Measurements from ENCODE around the gene ACYP2. TPM values are rescaled to one million over a fixed set of nuclear protein-coding genes. Genes with fewer than 3 reads are reported as not detected.

ACYP2 gene
- total RNA-seq, 1 donor from 2014 or later, result 23.4 TPM

DNA sequence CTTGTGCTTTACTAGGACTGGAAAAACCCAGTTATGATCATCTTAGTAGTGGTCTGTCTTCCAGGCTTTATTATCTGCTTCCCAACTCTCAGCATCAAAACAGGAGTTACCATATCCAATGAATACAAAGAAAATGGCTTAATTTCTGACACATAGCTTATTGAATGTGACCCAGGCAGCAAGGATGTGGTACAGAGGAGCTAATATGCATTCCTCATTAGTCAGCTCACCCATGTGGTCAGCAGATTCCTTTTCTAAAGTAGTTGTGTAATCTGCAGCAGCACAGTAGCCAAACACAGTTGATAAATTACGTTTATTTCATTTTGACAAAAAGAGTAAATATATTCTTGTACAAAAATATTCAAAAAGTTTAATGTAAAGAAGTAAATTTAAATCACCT lies 97.0 kb downstream of the ACYP2 start:
- no peak for DNase-seq (ENCODE audit: low spot score)

- no peak for DNase-seq (ENCODE audit: low spot score)
Observed at GRCh38 chr2:54213082-54213481, 97.7 kb downstream of the ACYP2 start.

DNA sequence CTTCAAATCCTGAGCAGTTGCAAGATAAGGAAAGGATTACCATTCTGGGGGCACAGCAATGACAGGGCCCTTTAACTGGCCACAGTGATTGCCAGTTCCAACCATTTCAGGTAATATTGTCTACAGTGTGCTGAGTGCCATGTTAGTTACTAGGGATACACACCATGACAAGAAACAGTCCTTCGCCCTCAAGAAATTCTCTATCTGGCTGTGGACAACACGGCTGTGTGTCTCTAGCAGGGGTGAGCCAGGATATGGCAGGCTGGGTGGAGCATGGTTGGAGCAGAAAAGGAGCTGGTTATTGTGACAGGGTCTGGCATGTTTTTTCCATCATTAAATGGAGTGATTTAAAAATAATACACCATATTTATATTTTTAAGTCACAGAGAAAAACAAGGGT lies 109.6 kb downstream of the ACYP2 start:
- no peak for DNase-seq (ENCODE audit: low spot score)

DNA sequence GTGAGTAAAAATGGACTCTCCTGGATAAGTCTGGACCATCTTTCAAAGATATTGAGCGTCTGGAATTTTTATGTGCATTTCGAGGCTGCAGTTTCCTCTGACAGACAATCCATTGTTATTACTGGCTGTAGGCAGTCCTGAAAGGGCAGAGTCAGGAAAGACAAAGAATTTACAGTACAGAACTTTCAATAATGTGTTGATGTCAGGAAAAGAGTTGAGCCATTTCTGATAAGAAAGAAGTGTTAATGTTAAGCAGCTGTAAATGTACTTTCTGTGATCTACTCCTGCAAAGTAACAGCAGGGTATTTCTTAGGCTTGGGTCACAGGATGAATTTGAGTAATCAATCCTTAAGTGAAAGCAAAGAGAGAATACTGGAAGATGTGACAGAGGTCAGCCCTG lies 110.8 kb downstream of the ACYP2 start:
- no peak for DNase-seq (ENCODE audit: low spot score)

GRCh38 chr2:54227798-54228197 lies 112.4 kb downstream of the ACYP2 start:
- no peak for DNase-seq (ENCODE audit: low spot score)

DNA sequence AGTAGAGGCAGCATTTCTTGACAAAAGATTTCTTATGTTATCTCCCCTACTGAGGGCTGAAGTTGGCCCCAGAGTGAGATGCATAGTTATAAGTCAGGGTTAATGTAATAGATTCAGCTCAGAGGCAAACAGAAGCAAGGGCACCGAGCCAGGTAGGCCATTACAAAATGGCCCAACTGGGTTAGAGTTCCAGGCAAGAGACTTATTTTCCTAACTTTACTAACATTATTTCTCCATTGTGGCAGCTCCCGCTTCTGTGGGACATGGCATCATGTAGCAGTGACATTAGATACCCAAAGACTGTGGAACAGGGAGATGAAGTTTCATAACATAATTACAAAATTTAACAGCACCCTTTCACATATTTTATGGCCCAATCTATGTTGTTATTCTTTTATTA lies 113.5 kb downstream of the ACYP2 start:
- DNase-seq (ENCODE audit: low spot score), result no peak

DNA sequence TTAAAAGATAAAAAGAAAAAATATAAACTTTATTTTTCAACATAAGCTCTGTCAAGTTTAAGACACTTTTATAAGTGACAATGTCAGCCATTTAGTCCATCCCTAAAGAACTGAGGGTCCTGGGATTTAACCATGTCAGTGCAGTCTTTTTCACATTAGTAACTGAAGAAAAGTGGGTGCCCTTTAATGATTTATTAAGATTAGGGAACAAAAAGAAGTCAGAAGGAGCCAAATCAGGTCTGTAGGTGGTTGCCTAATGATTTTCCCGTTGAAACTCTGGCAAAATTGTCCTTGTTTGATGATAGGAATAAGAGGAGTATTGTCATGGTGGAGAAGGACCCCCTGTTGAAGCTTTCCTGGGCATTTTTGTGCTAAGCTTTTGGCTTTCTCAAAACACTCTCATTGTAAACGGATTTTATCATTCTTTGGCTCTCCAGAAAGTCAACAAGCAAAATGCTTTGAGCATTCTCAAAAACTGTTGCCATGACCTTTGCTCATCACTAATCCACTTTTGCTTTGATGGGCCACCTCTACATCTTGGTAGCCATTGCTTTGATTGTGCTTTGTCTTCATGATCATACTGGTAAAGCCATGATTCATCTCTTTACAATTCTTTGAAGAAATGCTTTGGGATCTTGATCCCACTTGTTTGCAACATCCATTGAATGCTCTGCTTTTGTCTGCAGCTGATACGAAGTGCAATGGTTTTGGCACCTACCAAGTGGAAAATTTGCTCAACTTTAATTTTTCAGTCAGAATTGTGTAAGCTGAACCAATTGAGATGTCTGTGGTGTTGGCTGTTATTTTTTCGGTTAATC lies 118.6 kb downstream of the ACYP2 start:
- no peak for DNase-seq (ENCODE audit: low spot score)

DNA sequence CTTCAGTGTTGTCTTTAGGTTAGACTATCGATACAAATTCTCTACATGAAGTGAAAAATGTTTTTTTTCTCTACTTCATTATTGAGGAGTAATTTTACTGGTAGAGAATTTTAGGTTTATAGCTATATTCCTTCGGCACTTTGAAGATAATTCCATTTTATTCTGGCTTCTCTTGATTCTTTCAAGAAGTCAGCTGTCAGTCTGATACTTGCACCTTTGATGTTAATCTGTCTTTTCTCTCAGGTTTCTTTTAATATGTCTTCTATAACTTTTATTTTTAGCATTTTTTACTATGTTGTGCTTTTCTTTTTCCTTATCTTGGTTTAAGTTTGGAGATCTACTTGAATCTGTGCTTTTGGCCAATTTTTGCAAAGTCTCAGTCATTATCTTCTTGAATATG lies 122.0 kb downstream of the ACYP2 start:
- DNase-seq (ENCODE audit: low spot score), result no peak

DNA sequence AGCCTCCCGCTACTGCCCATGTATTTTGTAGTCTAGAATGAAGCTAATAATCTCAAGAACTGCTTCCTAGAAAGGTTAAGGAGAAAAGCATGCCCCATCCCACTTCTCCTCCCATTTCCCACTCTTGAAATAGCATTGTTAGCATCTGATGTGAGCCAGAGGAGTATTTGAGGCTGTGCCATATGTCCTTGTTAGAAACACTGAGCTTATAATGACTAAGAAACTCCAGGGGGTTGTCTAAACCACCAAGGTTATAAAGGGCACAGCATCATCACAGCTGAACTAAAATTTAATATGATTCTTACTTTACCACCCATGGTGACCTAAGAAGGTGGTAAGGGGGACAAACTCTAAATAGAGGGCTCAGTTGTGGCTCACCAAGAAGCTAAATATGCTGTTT lies 124.0 kb downstream of the ACYP2 start:
- DNase-seq (ENCODE audit: low spot score), result no peak

DNA sequence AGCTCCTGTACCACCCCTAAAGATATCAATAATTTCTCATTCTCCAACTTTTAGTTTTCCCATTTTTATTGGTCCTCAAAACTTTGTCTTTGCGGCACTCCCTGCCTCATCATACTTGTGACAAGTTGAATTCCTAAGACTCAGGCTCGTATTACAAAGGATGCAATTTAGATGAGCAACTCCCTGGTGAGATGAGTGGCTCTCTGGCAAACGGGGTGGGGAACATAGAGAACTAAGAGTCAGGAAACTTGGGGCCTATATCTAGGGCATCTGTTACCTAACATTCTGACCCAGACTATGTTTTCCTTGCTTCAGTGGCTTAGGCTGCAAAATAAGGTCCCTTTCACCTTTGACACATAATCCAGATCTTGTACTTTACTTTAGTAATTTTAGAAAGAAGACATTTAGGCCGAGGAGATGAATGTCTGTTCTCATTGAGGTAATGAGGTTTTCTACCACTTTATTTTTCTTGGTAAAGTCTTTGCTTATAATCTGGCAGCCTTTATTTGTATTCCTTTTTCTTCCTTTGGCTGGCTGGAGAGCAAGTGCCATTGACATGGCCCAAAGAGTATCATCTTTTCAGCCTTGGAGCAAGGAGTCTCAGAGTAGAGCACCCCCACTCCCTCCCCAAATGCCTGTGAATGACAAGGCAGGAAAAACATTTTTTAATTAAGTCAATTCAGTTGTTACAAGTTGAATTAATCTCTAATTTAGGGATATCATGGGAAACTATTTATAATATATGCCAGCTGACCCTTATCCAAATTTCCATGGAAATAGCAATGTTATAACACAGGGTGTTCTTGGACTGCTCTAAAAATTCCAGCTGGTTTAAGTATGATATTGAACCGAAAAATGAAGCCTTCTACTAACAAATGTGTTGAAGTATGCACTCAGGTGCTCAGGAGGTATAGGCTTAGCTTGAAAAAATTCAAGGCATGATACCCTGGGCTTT lies 125.4 kb downstream of the ACYP2 start:
- DNase-seq (ENCODE audit: low spot score), result no peak

DNA sequence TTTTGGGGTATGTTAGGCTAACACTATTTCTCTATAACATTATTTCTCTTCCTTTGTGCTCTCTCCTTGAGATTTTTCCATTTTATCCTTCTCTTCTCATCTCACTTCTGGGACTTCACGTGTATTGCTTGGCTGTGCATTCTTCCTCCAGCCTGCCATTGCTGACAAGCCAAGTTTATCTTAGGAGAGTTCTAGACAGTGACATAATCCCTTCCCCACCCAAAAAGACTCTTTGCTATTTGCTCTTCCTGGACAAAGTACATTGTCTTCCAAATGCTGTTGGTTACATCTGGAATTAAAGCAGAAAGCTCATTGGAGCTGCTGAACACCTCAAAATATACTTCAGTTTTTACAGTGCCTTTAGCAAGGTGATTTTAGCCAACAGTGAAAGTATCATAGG lies 131.7 kb downstream of the ACYP2 start:
- no peak for DNase-seq (ENCODE audit: low spot score)

DNA sequence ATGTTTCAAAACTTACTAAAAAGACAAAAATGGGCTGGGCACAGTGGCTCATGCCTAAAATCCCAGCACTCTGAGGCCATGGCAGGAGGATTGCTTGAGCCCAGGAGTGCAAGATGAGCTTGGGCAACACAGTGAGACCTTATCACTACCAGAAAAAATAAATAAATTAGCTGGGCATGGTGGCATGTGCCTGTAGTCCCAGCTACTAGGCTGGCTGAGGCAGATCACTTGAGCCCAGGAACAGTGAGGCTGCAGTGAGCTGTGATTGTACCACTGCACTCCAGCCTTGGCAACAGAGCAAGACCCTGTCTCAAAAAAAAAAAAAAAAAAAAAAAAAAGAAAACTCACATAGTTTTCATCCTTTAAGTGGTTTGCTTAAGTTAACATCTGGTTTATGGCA lies 134.2 kb downstream of the ACYP2 start:
- no peak for DNase-seq (ENCODE audit: low spot score)

DNA sequence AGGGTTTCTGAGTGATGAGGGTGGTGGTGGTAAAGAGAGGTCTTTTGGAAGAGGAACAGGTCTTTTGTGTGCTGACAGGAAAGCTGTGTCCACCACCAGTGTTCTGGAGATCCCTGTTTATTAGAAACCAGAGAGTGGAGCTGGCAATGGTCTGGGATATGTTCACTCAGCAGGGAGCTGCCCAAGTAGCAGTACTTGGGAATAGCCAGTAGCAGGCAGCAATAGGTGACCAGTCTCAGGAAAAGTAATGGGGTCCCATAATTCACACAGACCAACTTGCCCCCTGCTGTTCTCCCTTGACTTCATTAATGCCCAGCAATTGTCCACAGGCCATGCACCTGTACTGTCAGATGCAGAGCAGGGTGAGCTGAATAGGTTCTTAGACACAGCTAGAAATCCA lies 138.8 kb downstream of the ACYP2 start:
- no peak for DNase-seq (ENCODE audit: low spot score)

DNA sequence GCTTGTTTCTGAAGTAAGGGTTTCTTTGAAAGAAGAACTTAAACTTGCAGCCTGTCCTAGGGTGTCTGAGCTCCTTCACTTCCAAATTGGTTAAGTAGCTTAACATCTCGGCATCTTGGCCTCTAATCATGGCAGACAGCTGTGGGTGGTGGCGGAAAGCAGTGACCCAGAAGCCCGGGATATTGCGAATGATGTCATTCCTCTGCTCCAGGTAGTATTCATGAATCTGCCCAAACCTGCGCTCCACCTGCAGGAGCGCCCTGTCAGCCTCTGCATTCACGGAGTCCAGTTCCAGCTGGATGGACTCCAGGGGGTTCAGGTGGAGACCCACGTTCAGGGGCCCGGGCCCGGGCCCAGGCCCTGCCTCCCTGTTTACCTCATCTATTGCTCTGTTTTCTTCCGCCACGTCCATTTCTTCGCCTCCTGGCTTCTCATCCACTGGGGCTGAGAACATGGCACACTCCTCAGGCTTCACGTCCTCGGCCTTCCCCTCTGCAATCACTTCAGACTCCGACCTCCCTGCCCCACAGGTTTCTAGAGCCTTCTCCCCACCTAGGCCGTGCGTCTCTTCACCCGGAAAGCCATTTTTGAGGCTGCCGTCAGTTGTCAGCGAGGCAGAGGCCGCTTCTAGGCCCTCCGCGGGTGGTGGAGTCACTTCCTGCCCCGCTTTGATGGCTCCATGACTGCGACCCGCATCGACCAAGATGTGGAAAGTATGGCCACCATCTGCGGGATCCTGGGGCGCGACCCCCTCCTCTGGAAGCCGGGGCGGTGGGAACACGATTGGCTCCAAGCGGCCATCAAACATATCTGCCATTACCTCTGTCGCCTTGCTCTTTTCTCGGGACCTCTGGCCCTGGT lies 140.0 kb downstream of the ACYP2 start:
- no peak for DNase-seq (ENCODE audit: low spot score)

DNA sequence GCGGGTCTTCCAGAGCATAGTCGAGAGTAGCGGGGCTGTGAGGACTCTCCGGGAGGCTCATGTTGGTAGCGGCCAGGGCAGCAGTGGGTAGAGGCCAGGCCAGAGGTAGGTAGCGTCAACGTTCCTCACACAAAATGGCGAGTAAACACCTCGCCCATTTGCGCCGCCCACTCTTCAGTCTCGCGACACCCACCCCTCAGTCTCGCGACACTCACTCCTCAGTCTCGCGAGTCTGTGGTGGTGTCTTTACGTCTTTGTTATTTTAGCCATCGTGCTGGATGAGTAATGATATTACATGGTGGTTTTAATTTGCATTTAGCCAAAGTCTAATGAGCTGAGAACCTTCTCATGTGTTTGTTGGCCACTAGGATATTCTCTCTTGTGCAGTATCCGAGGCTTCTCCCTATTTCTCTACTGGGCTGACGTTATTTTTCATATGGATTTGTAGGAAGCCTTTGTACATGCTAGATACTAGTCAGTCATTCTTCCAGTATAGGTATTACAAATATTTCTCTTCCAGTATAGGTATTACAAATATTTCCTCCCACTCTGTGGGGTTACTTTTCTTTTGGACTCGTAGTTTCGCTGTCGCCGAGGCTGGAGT lies 140.8 kb downstream of the ACYP2 start, which contains the start of gene TSPYL6:
TSPYL6 (minus strand) TSS at position 139 of the 604 bp plus-strand sequence; CDS start at position 61, 78 bp downstream.
- no peak for DNase-seq (ENCODE audit: low spot score)

DNA sequence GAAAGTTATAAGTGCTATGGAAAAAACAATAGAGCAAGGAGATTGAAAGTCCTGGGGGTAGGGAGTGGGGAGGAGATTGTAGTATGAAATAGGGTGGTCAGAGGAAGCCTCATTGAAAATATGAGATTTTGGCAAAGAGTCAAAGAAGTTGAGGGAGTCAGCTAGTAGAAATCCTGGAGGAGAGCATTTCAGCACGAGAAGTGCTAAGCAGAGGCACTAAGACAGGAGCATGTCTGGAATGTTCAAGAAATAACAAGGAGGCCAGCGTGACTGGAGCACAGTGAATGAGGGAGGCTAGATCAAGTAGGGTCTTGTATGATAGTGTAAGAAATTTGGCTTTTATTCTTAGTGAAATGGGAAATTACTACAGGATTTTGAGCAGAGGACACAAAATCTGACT lies 142.8 kb downstream of the ACYP2 start:
- DNase-seq (ENCODE audit: low spot score), result no peak

DNA sequence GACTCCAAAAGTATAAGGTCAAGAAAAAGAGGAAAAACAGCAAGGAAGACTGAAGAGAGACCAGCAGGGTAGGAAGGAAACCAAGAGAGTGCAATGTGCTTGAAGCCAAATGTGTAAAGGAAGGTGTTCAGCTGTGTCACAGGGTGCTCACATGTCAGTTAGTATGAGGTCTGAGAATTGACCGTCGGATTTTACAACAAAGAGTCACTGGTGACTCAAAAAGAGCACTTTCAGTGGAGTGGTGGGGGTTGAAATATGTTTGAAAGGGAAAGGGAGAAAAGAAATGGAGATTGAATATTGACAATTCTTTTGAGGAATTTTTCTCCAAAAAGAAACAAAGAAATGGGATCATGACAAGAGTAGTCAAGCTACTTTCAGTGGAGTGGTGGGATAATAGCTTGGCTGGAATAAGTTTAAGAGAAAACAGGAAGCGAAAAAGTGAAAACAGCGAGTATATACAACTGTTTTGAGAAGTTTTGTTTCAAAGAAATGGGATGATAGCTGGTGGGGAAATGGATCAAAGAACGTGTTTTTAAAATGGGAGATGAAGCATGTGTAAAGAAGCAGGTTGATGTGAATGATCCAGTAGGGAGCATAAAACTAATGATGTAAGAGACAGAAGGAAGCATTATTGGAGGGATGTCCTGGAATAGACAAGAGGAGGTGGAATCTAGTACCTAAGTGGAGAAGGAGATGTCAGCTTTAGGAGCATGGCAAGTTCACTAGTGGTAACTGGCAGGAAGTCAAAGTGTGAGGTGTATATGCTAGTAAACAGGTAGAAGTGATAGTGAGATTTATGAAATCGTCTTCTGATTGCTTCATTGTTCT lies 144.2 kb downstream of the ACYP2 start:
- no peak for DNase-seq (ENCODE audit: low spot score)

DNA sequence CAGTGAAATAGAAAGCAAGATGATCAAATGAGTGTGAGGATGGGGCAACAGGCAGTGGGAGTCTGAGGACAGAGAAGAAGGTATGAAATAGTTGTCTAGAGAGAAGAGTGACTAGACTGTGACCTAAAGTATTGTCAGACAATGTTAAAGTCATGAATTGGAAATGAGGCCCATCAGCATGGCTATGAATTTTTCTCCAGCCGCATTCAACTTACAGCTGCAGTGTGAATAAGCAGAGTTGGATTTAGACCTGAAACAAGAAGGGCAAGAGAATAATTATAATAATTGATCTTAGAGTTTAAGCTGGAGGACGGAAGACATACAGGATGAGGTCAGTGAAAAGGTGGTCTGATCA lies 144.8 kb downstream of the ACYP2 start:
- no peak for DNase-seq (ENCODE audit: low spot score)

- DNase-seq (ENCODE audit: low spot score), result no peak
Observed at GRCh38 chr2:54261537-54261936, 146.1 kb downstream of the ACYP2 start.
